Gastrocnemius medialis (tissue), 4 donors: ENCODE results near the gene MAP2K6. TPM values are rescaled to one million over a fixed set of nuclear protein-coding genes. Genes with fewer than 3 reads are reported as not detected.

Source experiments
- ATAC-seq, 2 donors: fragments of 150-250 bp; one replicate each; pipeline ENCODE4 v1.9.1; 2016
- DNase-seq, 2 donors: peaks; one replicate each; pipeline ENCODE4 v3.0.0-alpha.2; 2019
- H3K27ac ChIP-seq, 4 donors: fragments of 200-600 bp; sonication (generic); 1 replicate in 1 of 4; 2 replicates in 3 of 4; pipeline ENCODE4 v1.5.1; 2016 to 2018; ENCODE audit warnings: mild to moderate bottlenecking in 2 of 4, moderate library complexity in 1 of 4
- H3K27me3 ChIP-seq, 3 donors: fragments of 200-600 bp; sonication (generic) in 2 of 3; 1 replicate in 1 of 3; 2 replicates in 2 of 3; pipeline versions ENCODE4 v1.5.1 to v1.6.0; 2016 to 2019; ENCODE audit warnings: mild to moderate bottlenecking in 1 of 3, moderate library complexity in 1 of 3
- H3K36me3 ChIP-seq, 2 donors: fragments of 200-600 bp; sonication (generic) in 1 of 2; one replicate each; pipeline ENCODE4 v1.5.1; 2017 to 2018
- H3K4me1 ChIP-seq, 2 donors: fragments of 200-600 bp; sonication (generic) in 1 of 2; one replicate each; pipeline ENCODE4 v1.5.1; 2016 to 2017; ENCODE audit warnings: mild to moderate bottlenecking in 2 of 2
- H3K4me3 ChIP-seq, 4 donors: fragments of 200-600 bp; sonication (generic) in 3 of 4; 1 replicate in 1 of 4; 2 replicates in 3 of 4; pipeline ENCODE4 v1.5.1; 2016 to 2019; ENCODE audit warnings: mild to moderate bottlenecking in 2 of 4
- H3K9me3 ChIP-seq, 3 donors: fragments of 200-600 bp; sonication (generic) in 2 of 3; 1 replicate in 1 of 3; 2 replicates in 2 of 3; pipeline ENCODE4 v1.5.1; 2016 to 2019
- CTCF ChIP-seq, 5 experiments: fragments of 450-650 bp in 3 of 5; fragments of 200-600 bp in 2 of 5; sonication (generic) in 2 of 5; IDR thresholded peaks in 4 of 5; conservative IDR thresholded peaks in 1 of 5; 1 replicate in 4 of 5; 2 replicates in 1 of 5; pipeline ENCODE4 v1.5.1; 2016 to 2019; ENCODE audit warnings: antibody characterized with exemption in 5 of 5, mild to moderate bottlenecking in 3 of 5, moderate library complexity in 3 of 5
- POLR2A ChIP-seq, 2 donors: fragments of 450-650 bp; IDR thresholded peaks; one replicate each; pipeline ENCODE4 v1.6.1; 2017; ENCODE audit warnings: antibody characterized with exemption in 2 of 2, mild to moderate bottlenecking in 2 of 2, moderate library complexity in 2 of 2
- in situ Hi-C, 4 donors: fragments of 200-750 bp; cut with MboI; loops; one replicate each; pipeline versions ENCODE4 v1.15.0 to v1.8.0; 2017; ENCODE audit warnings: low sequenced_read_pairs in 4 of 4
- intact Hi-C: fragments of 100-400 bp; cut with DNase I; formaldehyde crosslinking; loops from one replicate; pipeline ENCODE4 v1.15.1; 2023; ENCODE audit warnings: low total_unique reads
- total RNA-seq, 4 donors: library from RNA; depleted of rRNA; stranded (reverse); fragments of >200 nt; gene quantifications; one replicate each; pipeline versions ENCODE4 v1.1.0 to v1.2.3, GENCODE V29; 2016

Gene MAP2K6
- total RNA-seq, 4 donors from 2014 or later: 35.1 to 351 (median 223) TPM

GRCh38 chr17:69518951-69519350 is 104.5 kb downstream of the MAP2K6 start:
- no peak for DNase-seq
- peaks cover 0 to 50% of the 10 kb centered on the region in 2 donors for H3K36me3 ChIP-seq
- no peaks in the 10 kb centered on the region for H3K27me3 ChIP-seq
- peaks cover 10% of the 10 kb centered on the region in 2 donors for H3K4me1 ChIP-seq
- peak overlapping the region in 3 of 4 donors; percentile 4 to 43 (median 5) for H3K27ac ChIP-seq
- intact Hi-C loops (no loop called here), in situ Hi-C loops (loop anchor here in 1 of 4 donors (10.0 kb wide), 1 partner anchor 94 kb away; no protein-coding TSS in a partner anchor)
- no peak overlapping the region for H3K4me3 ChIP-seq
- no peaks in the 10 kb centered on the region for H3K9me3 ChIP-seq
- ATAC-seq: no peak
- TF ChIP-seq POLR2A (IDR thresholded peaks at IDR 0.05) (no peak), CTCF (IDR thresholded peaks at IDR 0.05 in 4 of 5, conservative IDR thresholded peaks at IDR 0.05 in 1 of 5) (no peak)

GRCh38 chr17:69523244-69523861 is 108.9 kb downstream of the MAP2K6 start:
- ATAC-seq (peak; percentile 65 to 69), DNase-seq (peak in 1 of 2 donors; percentile 41)
- Histone ChIP-seq H3K4me3 (peak overlapping the region in 1 of 4 donors; percentile 26), H3K27me3 (no peaks in the 10 kb centered on the region), H3K9me3 (no peaks in the 10 kb centered on the region), H3K4me1 (peaks cover 34 to 36% of the 10 kb centered on the region in 2 donors), H3K27ac (peak overlapping the region; percentile 76 to 85 (median 79)), H3K36me3 (peaks cover 0 to 66% of the 10 kb centered on the region in 2 donors)
- intact Hi-C loops (loop anchor here (5.0 kb wide), 2 partner anchors 106 to 196 kb away; partner anchors contain the start of gene ABCA5), in situ Hi-C loops (loop anchor here (5.0 to 10.0 kb wide), 3 partner anchors 186 to 196 kb away; partner anchors contain the start of gene ABCA5 (in 1 of the 4))
- TF ChIP-seq POLR2A (IDR thresholded peaks at IDR 0.05): no peak
- peak; percentile 74 to 83 (median 79) for TF ChIP-seq CTCF (IDR thresholded peaks at IDR 0.05 in 4 of 5, conservative IDR thresholded peaks at IDR 0.05 in 1 of 5)

GRCh38 chr17:69524854-69525253 is 110.4 kb downstream of the MAP2K6 start:
- Histone ChIP-seq H3K4me1 (peaks cover 34 to 36% of the 10 kb centered on the region in 2 donors), H3K4me3 (no peak overlapping the region), H3K27ac (peak overlapping the region; percentile 76 to 85 (median 79)), H3K36me3 (peaks cover 0 to 55% of the 10 kb centered on the region in 2 donors), H3K9me3 (no peaks in the 10 kb centered on the region), H3K27me3 (no peaks in the 10 kb centered on the region)
- TF ChIP-seq POLR2A (IDR thresholded peaks at IDR 0.05) (no peak), CTCF (IDR thresholded peaks at IDR 0.05 in 4 of 5, conservative IDR thresholded peaks at IDR 0.05 in 1 of 5) (no peak)
- intact Hi-C loops (loop anchor here (5.0 kb wide), 4 partner anchors 42 to 1027 kb away; partner anchors contain the start of gene ABCA5), in situ Hi-C loops (loop anchor here (5.0 to 10.0 kb wide), 3 partner anchors 188 to 198 kb away; partner anchors contain the start of gene ABCA5 (in 1 of the 4))
- no peak for DNase-seq
- no peak for ATAC-seq

- ATAC-seq (peak; percentile 91 to 92), DNase-seq (peak; percentile 64 to 83)
- Histone ChIP-seq H3K4me1 (peaks cover 34 to 36% of the 10 kb centered on the region in 2 donors), H3K9me3 (no peaks in the 10 kb centered on the region), H3K4me3 (no peak overlapping the region), H3K27me3 (no peaks in the 10 kb centered on the region), H3K27ac (peak overlapping the region; percentile 76 to 85 (median 79)), H3K36me3 (peaks cover 0 to 55% of the 10 kb centered on the region in 2 donors)
- TF ChIP-seq CTCF (IDR thresholded peaks at IDR 0.05 in 4 of 5, conservative IDR thresholded peaks at IDR 0.05 in 1 of 5): peak; percentile 84 to 92 (median 90)
- no peak for TF ChIP-seq POLR2A (IDR thresholded peaks at IDR 0.05)
- in situ Hi-C loops (loop anchor here in 2 of 4 donors (10.0 kb wide), 1 partner anchor 191 kb away; no protein-coding TSS in a partner anchor), intact Hi-C loops (loop anchor here (2.0 to 5.0 kb wide), 4 partner anchors 41 to 1097 kb away; no protein-coding TSS in a partner anchor)
Measured at GRCh38 chr17:69525920-69526841, 111.7 kb downstream of the MAP2K6 start.
